Measurements from ENCODE around the gene GTF3C5. TPM values are rescaled to one million over a fixed set of nuclear protein-coding genes. Genes with fewer than 3 reads are reported as not detected.
"Not testable (repeated sequence)": the region's sequence is repeated elsewhere in the genome, so short reads cannot be mapped to it uniquely, and the experiment has no call there.

Gene GTF3C5
- total and polyA plus RNA-seq, 2 donors (not counting 1 experiment from before 2014, with no cell fraction given) = 32.2 to 32.4 TPM

DNA sequence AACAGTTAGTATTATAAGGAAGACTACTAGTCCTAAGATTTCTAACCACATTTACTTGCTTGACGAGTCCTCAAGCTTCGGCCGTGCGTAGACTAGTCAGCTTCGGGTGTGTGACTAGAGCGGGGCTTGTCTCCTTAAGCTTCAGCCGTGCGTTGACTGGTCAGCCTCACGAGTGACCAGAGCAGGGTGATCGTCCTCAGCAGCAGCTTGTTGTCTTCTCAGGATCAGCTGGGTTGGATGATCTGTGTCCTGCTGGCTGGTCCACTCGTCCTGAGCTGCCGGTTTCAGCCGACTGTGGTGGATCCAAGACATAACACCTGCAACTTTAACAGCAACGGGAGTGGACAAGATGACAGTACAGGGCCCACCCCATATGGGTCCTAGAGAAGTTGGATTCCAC lies 47.7 kb downstream of the GTF3C5 start:
- H3K36me3 ChIP-seq (ENCODE audit: control insufficient read depth, insufficient read depth, low read length) = no peaks in the 10 kb centered on the region

DNA sequence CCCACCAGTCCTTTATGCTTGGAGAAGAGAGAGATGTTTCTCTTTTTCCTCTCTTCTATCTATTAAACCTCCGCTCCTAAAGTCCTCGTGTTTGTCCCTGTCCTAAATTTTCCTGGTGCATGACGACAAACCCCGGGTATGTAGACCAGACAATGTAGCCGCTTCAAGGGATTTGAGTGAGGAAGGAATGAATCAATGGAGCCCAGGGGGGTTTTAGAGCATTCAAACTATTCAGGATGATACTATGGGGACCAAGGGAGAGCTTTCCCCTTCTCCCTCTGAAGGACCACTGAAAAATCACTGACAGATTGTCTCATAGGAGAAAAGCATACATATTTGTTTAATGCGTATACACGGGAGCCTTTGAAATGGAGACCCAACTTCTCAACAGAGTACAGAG lies 49.4 kb downstream of the GTF3C5 start:
- H3K9ac ChIP-seq (ENCODE audit: insufficient read depth, low read length) = no peak overlapping the region
- TF ChIP-seq, protein P1, sequence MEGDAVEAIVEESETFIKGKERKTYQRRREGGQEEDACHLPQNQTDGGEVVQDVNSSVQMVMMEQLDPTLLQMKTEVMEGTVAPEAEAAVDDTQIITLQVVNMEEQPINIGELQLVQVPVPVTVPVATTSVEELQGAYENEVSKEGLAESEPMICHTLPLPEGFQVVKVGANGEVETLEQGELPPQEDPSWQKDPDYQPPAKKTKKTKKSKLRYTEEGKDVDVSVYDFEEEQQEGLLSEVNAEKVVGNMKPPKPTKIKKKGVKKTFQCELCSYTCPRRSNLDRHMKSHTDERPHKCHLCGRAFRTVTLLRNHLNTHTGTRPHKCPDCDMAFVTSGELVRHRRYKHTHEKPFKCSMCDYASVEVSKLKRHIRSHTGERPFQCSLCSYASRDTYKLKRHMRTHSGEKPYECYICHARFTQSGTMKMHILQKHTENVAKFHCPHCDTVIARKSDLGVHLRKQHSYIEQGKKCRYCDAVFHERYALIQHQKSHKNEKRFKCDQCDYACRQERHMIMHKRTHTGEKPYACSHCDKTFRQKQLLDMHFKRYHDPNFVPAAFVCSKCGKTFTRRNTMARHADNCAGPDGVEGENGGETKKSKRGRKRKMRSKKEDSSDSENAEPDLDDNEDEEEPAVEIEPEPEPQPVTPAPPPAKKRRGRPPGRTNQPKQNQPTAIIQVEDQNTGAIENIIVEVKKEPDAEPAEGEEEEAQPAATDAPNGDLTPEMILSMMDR (conservative IDR thresholded peaks at IDR 0.05 in 1 of 2, IDR thresholded peaks at IDR 0.05 in 1 of 2; ENCODE audit: low read depth in 1 of 2, low read length in 2 of 2) = no peak
- no peak for TF ChIP-seq EZH2 (IDR thresholded peaks at IDR 0.05; ENCODE audit: low read length, missing control alignments)
- no peaks in the 10 kb centered on the region for H3K4me1 ChIP-seq (ENCODE audit: control insufficient read depth, extremely low read depth, insufficient read depth, low read length)
- no peaks in the 10 kb centered on the region for H3K36me3 ChIP-seq (ENCODE audit: control insufficient read depth, insufficient read depth, low read length)
- H3K4me3 ChIP-seq (replicated peaks in 1 of 4; ENCODE audit: control extremely low read depth in 1 of 4, insufficient read depth in 1 of 4, low read depth in 3 of 4, low read length in 4 of 4) = no peak overlapping the region
- H3K79me2 ChIP-seq (ENCODE audit: control insufficient read depth, insufficient read depth, low read length) = no peaks in the 10 kb centered on the region
- DNase-seq (ENCODE audit: low read depth in 2 of 2) = no peak
- no peak overlapping the region for H2AFZ ChIP-seq (ENCODE audit: low read length)
- no peaks in the 10 kb centered on the region for H4K20me1 ChIP-seq (ENCODE audit: control insufficient read depth, extremely low read depth, insufficient read depth, low read length)
- no peak overlapping the region for H3K27ac ChIP-seq (ENCODE audit: insufficient read depth, low read length)
- no peak overlapping the region for H3K4me2 ChIP-seq (ENCODE audit: extremely low read depth, insufficient read depth, low read length)
- peaks cover 20% of the 10 kb centered on the region for H3K27me3 ChIP-seq (ENCODE audit: control insufficient read depth, insufficient read depth, low read length)
- no peaks in the 10 kb centered on the region for H3K9me3 ChIP-seq (ENCODE audit: control insufficient read depth, insufficient read depth, low read depth, low read length)

More for the DNA sequence above, 47.7 kb downstream of the GTF3C5 start:
- Histone ChIP-seq H3K4me2 (ENCODE audit: extremely low read depth, insufficient read depth, low read length) (no peak overlapping the region), H4K20me1 (ENCODE audit: control insufficient read depth, extremely low read depth, insufficient read depth, low read length) (no peaks in the 10 kb centered on the region), H2AFZ (ENCODE audit: low read length) (no peak overlapping the region), H3K4me3 (replicated peaks in 1 of 4; ENCODE audit: control extremely low read depth in 1 of 4, insufficient read depth in 1 of 4, low read depth in 3 of 4, low read length in 4 of 4) (no peak overlapping the region), H3K27me3 (ENCODE audit: control insufficient read depth, insufficient read depth, low read length) (peaks cover 20% of the 10 kb centered on the region), H3K4me1 (ENCODE audit: control insufficient read depth, extremely low read depth, insufficient read depth, low read length) (no peaks in the 10 kb centered on the region), H3K9me3 (ENCODE audit: control insufficient read depth, insufficient read depth, low read depth, low read length) (no peaks in the 10 kb centered on the region), H3K79me2 (ENCODE audit: control insufficient read depth, insufficient read depth, low read length) (no peaks in the 10 kb centered on the region), H3K9ac (ENCODE audit: insufficient read depth, low read length) (no peak overlapping the region), H3K27ac (ENCODE audit: insufficient read depth, low read length) (no peak overlapping the region)
- no peak for DNase-seq (ENCODE audit: low read depth in 2 of 2)
- TF ChIP-seq, protein P1 (conservative IDR thresholded peaks at IDR 0.05 in 1 of 2, IDR thresholded peaks at IDR 0.05 in 1 of 2; ENCODE audit: low read depth in 1 of 2, low read length in 2 of 2) = no peak
- no peak for TF ChIP-seq EZH2 (IDR thresholded peaks at IDR 0.05; ENCODE audit: low read length, missing control alignments)

DNA sequence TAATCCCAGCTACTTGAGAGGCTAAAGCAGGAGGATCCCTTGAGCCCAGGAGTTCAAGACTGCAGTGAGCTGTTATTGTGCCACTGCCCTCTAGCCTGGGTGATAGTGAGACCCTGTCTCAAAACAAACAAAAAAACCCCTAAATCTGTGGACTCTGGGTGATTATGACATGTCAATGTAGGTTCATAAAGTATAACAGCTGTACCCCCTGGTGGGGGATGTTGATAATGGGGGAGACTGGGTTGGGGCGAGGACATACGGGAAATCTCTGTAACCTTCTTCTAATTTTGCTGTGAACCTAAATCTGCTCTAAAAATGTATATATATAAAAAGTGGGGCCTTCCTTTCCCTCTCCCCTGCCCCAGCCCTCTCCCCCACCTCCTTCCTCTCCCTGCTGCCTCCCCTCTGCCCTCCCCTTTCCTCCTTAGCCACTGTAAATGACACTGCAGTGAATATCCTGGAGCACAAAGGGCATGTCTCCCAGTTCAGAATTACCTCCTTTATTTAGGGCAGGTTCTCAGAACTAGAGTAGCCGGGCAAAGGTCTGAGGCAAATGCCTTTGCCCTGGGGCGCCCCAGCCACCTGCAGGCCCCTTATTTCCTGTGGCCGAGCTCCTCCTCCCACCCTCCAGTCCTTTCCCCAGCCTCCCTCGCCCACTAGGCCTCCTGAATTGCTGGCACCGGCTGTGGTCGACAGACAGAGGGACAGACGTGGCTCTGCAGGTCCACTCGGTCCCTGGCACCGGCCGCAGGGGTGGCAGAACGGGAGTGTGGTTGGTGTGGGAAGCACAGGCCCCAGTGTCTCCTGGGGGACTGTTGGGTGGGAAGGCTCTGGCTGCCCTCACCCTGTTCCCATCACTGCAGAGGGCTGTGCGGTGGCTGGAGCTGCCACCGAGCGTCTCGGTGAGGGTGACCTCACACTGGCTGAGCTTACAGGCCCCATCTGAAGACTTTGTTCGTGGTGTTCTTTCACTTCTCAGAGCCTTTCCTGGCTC lies 50.3 kb downstream of the GTF3C5 start:
- not testable (repeated sequence) for H4K20me1 ChIP-seq (ENCODE audit: control insufficient read depth, extremely low read depth, insufficient read depth, low read length); H3K9ac ChIP-seq (ENCODE audit: insufficient read depth, low read length); H3K4me2 ChIP-seq (ENCODE audit: extremely low read depth, insufficient read depth, low read length); H3K27ac ChIP-seq (ENCODE audit: insufficient read depth, low read length); H3K36me3 ChIP-seq (ENCODE audit: control insufficient read depth, insufficient read depth, low read length); H2AFZ ChIP-seq (ENCODE audit: low read length); DNase-seq (ENCODE audit: low read depth in 2 of 2); H3K9me3 ChIP-seq (ENCODE audit: control insufficient read depth, insufficient read depth, low read depth, low read length); H3K79me2 ChIP-seq (ENCODE audit: control insufficient read depth, insufficient read depth, low read length); H3K4me3 ChIP-seq (replicated peaks in 1 of 4; ENCODE audit: control extremely low read depth in 1 of 4, insufficient read depth in 1 of 4, low read depth in 3 of 4, low read length in 4 of 4); H3K4me1 ChIP-seq (ENCODE audit: control insufficient read depth, extremely low read depth, insufficient read depth, low read length)
- H3K27me3 ChIP-seq (ENCODE audit: control insufficient read depth, insufficient read depth, low read length) = peaks cover 20% of the 10 kb centered on the region

DNA sequence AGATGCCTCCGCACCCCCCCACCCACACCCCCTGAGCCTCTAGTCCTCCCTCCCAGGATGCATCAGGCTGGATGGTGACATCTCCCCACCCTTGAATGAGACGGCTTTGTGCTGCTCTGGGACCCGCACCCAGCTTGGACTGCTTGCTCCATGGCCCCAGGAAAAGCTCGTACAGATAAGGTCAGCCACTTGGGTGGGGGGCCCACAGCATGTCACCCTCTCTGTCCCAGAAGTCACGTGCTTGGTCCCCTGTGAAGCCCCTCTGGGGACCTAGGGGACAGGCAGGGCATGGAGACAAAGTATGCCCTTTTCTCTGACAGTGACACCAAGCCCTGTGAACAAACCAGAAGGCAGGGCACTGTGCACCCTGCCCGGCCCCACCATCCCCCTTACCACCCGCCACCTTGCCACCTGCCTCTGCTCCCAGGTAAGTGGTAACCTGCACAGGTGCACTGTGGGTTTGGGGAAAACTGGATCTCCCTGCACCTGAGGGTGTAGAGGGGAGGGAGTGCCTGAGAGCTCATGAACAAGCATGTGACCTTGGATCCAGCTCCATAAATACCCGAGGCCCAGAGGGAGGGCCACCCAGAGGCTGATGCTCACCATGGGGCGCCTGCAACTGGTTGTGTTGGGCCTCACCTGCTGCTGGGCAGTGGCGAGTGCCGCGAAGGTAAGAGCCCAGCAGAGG lies 51.3 kb downstream of the GTF3C5 start:
- H3K9me3 ChIP-seq (ENCODE audit: control insufficient read depth, insufficient read depth, low read depth, low read length); H3K9ac ChIP-seq (ENCODE audit: insufficient read depth, low read length); H3K4me3 ChIP-seq (replicated peaks in 1 of 4; ENCODE audit: control extremely low read depth in 1 of 4, insufficient read depth in 1 of 4, low read depth in 3 of 4, low read length in 4 of 4); H2AFZ ChIP-seq (ENCODE audit: low read length); H4K20me1 ChIP-seq (ENCODE audit: control insufficient read depth, extremely low read depth, insufficient read depth, low read length); H3K36me3 ChIP-seq (ENCODE audit: control insufficient read depth, insufficient read depth, low read length); H3K4me1 ChIP-seq (ENCODE audit: control insufficient read depth, extremely low read depth, insufficient read depth, low read length); H3K4me2 ChIP-seq (ENCODE audit: extremely low read depth, insufficient read depth, low read length); DNase-seq (ENCODE audit: low read depth in 2 of 2); H3K27ac ChIP-seq (ENCODE audit: insufficient read depth, low read length); H3K79me2 ChIP-seq (ENCODE audit: control insufficient read depth, insufficient read depth, low read length): not testable (repeated sequence)
- H3K27me3 ChIP-seq (ENCODE audit: control insufficient read depth, insufficient read depth, low read length) = peaks cover 17% of the 10 kb centered on the region

DNA sequence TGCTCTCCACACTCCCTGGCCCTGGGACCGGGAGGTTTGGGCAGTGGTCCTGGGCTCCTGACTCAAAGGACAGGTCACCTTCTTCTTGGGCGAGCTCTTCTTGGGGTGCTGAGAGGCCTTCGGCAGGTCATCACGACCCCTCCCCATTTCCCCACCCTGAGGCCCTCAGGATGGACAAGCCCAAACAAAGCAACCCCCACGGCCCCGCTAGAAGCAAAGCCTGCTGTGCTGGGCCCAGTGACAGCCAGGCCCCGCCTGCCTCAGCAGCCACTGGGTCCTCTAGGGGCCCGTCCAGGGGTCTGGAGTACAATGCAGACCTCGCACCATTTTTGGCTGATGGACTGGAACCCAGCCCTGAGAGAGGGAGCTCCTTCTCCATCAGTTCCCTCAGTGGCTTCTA lies 52.9 kb downstream of the GTF3C5 start:
- peaks cover 13% of the 10 kb centered on the region for H3K27me3 ChIP-seq (ENCODE audit: control insufficient read depth, insufficient read depth, low read length)
- not testable (repeated sequence) for H3K4me3 ChIP-seq (replicated peaks in 1 of 4; ENCODE audit: control extremely low read depth in 1 of 4, insufficient read depth in 1 of 4, low read depth in 3 of 4, low read length in 4 of 4); H2AFZ ChIP-seq (ENCODE audit: low read length); H3K9ac ChIP-seq (ENCODE audit: insufficient read depth, low read length); H3K4me1 ChIP-seq (ENCODE audit: control insufficient read depth, extremely low read depth, insufficient read depth, low read length); H3K79me2 ChIP-seq (ENCODE audit: control insufficient read depth, insufficient read depth, low read length); H3K27ac ChIP-seq (ENCODE audit: insufficient read depth, low read length); H3K36me3 ChIP-seq (ENCODE audit: control insufficient read depth, insufficient read depth, low read length); DNase-seq (ENCODE audit: low read depth in 2 of 2); H3K4me2 ChIP-seq (ENCODE audit: extremely low read depth, insufficient read depth, low read length); H4K20me1 ChIP-seq (ENCODE audit: control insufficient read depth, extremely low read depth, insufficient read depth, low read length); H3K9me3 ChIP-seq (ENCODE audit: control insufficient read depth, insufficient read depth, low read depth, low read length)
